HEK293 (cell line): ENCODE data around the gene CFAP221.

ENCODE experiments used
- CTCF ChIA-PET: fragments of 350-600 bp; formaldehyde crosslinking; extraction: SDS; loops from one replicate; lab custom pipeline; 2021; ENCODE audit warnings: antibody characterized with exemption; lab: Yijun Ruan, JAX
- POLR2A ChIA-PET: fragments of 300-600 bp; formaldehyde crosslinking; extraction: SDS; loops from one replicate; lab custom pipeline; 2020; ENCODE audit warnings: antibody characterized with exemption, inconsistent platforms; lab: Yijun Ruan, JAX
- H3K27ac ChIP-seq: fragments of 200-500 bp; sonication (Bioruptor generic); 2 replicates; pipeline ENCODE4 v1.5.1; 2014; ENCODE audit warnings: low read depth, low read length, control low read depth, inconsistent platforms; ENCODE audit errors: extremely low read depth
- H3K36me3 ChIP-seq, 2 experiments: fragments of 200-500 bp in 1 of 2; sonication (Bioruptor generic) in 1 of 2; 1 replicate in 1 of 2; 2 replicates in 1 of 2; pipeline ENCODE4 v1.5.1; 2014 to 2017; ENCODE audit warnings: inconsistent platforms in 2 of 2, low read length in 2 of 2; ENCODE audit not compliant: control insufficient read depth in 2 of 2, insufficient read depth in 1 of 2
- H3K4me1 ChIP-seq: fragments of 200-500 bp; sonication (Bioruptor generic); 2 replicates; pipeline ENCODE4 v1.5.1; 2014; ENCODE audit warnings: mild to moderate bottlenecking, low read length, inconsistent platforms; ENCODE audit not compliant: control insufficient read depth, insufficient read depth
- H3K4me3 ChIP-seq: 2 replicates; pipeline ENCODE4 v1.5.1; 2011; ENCODE audit warnings: low read depth, mild to moderate bottlenecking, control low read depth, low read length, moderate library complexity
- H3K9me3 ChIP-seq: fragments of 200-500 bp; sonication (Bioruptor generic); 2 replicates; pipeline ENCODE4 v1.5.1; 2014; ENCODE audit warnings: low read depth, low read length, inconsistent platforms; ENCODE audit not compliant: control insufficient read depth, insufficient read depth
- ATF2 ChIP-seq: fragments of 450-650 bp; formaldehyde crosslinking; IDR thresholded peaks from 2 replicates; pipeline ENCODE4 v1.5.1; 2016; ENCODE audit warnings: missing biosample characterization, missing genetic modification characterization, low read depth
- GLIS2 ChIP-seq: fragments of 450-650 bp; formaldehyde crosslinking; IDR thresholded peaks from 2 replicates; pipeline ENCODE4 v1.5.1; 2016; ENCODE audit warnings: missing biosample characterization, missing genetic modification characterization
- KLF1 ChIP-seq: fragments of 450-650 bp; formaldehyde crosslinking; IDR thresholded peaks from 2 replicates; pipeline ENCODE4 v1.5.1; 2016; ENCODE audit warnings: missing biosample characterization, missing genetic modification characterization
- KLF16 ChIP-seq: fragments of 450-650 bp; formaldehyde crosslinking; IDR thresholded peaks from 2 replicates; pipeline ENCODE4 v1.5.1; 2017; ENCODE audit warnings: missing biosample characterization, missing genetic modification characterization
- PRDM1 ChIP-seq: fragments of 450-650 bp; formaldehyde crosslinking; IDR thresholded peaks from 2 replicates; pipeline ENCODE4; 2016; ENCODE audit warnings: missing biosample characterization, missing genetic modification characterization
- PRDM4 ChIP-seq: fragments of 450-650 bp; formaldehyde crosslinking; IDR thresholded peaks from 2 replicates; pipeline ENCODE4 v1.5.1; 2017; ENCODE audit warnings: missing biosample characterization, missing genetic modification characterization
- SETDB1 ChIP-seq: IDR thresholded peaks from one replicate; pipeline ENCODE4 v1.6.1; 2017; ENCODE audit warnings: mild to moderate bottlenecking, low read length, moderate library complexity, mixed read lengths; ENCODE audit not compliant: insufficient read length
- YY2 ChIP-seq: fragments of 450-650 bp; formaldehyde crosslinking; IDR thresholded peaks from 2 replicates; pipeline ENCODE4 v1.5.1; 2016; ENCODE audit warnings: missing biosample characterization, missing genetic modification characterization
- ZBTB44 ChIP-seq: fragments of 450-650 bp; IDR thresholded peaks from 2 replicates; pipeline ENCODE4 v1.5.1; 2018; ENCODE audit warnings: missing biosample characterization, mild to moderate bottlenecking, missing genetic modification characterization
- ZFHX2 ChIP-seq: fragments of 450-650 bp; formaldehyde crosslinking; conservative IDR thresholded peaks from 2 replicates; pipeline ENCODE4 v1.5.1; 2016; ENCODE audit warnings: missing biosample characterization, missing genetic modification characterization
- ZNF169 ChIP-seq: fragments of 450-650 bp; formaldehyde crosslinking; IDR thresholded peaks from 2 replicates; pipeline ENCODE4 v1.5.1; 2016; ENCODE audit warnings: missing biosample characterization, missing genetic modification characterization
- ZNF174 ChIP-seq: fragments of 450-650 bp; formaldehyde crosslinking; IDR thresholded peaks from 2 replicates; pipeline ENCODE4 v1.5.0; 2017; ENCODE audit warnings: missing biosample characterization, mild to moderate bottlenecking, missing genetic modification characterization
- ZNF23 ChIP-seq: fragments of 450-650 bp; formaldehyde crosslinking; IDR thresholded peaks from 2 replicates; pipeline ENCODE4 v1.5.1; 2016; ENCODE audit warnings: missing biosample characterization, missing genetic modification characterization, borderline replicate concordance
- ZNF302 ChIP-seq: fragments of 450-650 bp; formaldehyde crosslinking; IDR thresholded peaks from 2 replicates; pipeline ENCODE4 v1.5.1; 2016; ENCODE audit warnings: missing biosample characterization, missing genetic modification characterization, low read depth
- ZNF335 ChIP-seq: fragments of 450-650 bp; formaldehyde crosslinking; conservative IDR thresholded peaks from 2 replicates; pipeline ENCODE4 v1.5.1; 2016; ENCODE audit warnings: missing biosample characterization, missing genetic modification characterization
- ZNF354C ChIP-seq: fragments of 450-650 bp; formaldehyde crosslinking; IDR thresholded peaks from 2 replicates; pipeline ENCODE4 v1.5.1; 2016; ENCODE audit warnings: missing biosample characterization, missing genetic modification characterization, low read depth, borderline replicate concordance
- ZNF416 ChIP-seq: fragments of 450-650 bp; formaldehyde crosslinking; IDR thresholded peaks from 2 replicates; pipeline ENCODE4 v1.5.1; 2016; ENCODE audit warnings: missing biosample characterization, missing genetic modification characterization
- ZNF596 ChIP-seq: fragments of 450-650 bp; IDR thresholded peaks from 2 replicates; pipeline ENCODE4 v1.5.0; 2018; ENCODE audit warnings: missing biosample characterization, mild to moderate bottlenecking, missing genetic modification characterization, moderate library complexity
- ZNF621 ChIP-seq: fragments of 450-650 bp; formaldehyde crosslinking; IDR thresholded peaks from 2 replicates; pipeline ENCODE4 v1.5.1; 2017; ENCODE audit warnings: missing biosample characterization, missing genetic modification characterization
- ZNF658 ChIP-seq: fragments of 450-650 bp; formaldehyde crosslinking; IDR thresholded peaks from 2 replicates; pipeline ENCODE4; 2016; ENCODE audit warnings: missing biosample characterization, missing genetic modification characterization
- ZNF701 ChIP-seq: fragments of 450-650 bp; formaldehyde crosslinking; IDR thresholded peaks from 2 replicates; pipeline ENCODE4 v1.5.1; 2016; ENCODE audit warnings: missing biosample characterization, missing genetic modification characterization
- ZSCAN16 ChIP-seq: fragments of 450-650 bp; formaldehyde crosslinking; IDR thresholded peaks from 2 replicates; pipeline ENCODE4 v1.5.1; 2016; ENCODE audit warnings: missing biosample characterization, missing genetic modification characterization
- TF ChIP-seq, protein P1 (sequence below): fragments of 450-650 bp; formaldehyde crosslinking; IDR thresholded peaks from 2 replicates; pipeline ENCODE4 v1.5.1; 2017; ENCODE audit warnings: missing biosample characterization, missing genetic modification characterization
- TF ChIP-seq, protein P2 (sequence below): fragments of 450-650 bp; formaldehyde crosslinking; IDR thresholded peaks from 2 replicates; pipeline ENCODE4 v1.5.1; 2016; ENCODE audit warnings: missing biosample characterization, missing genetic modification characterization
- TF ChIP-seq, protein P3 (sequence below): fragments of 450-650 bp; formaldehyde crosslinking; IDR thresholded peaks from 2 replicates; pipeline ENCODE4 v1.5.1; 2016; ENCODE audit warnings: missing biosample characterization, missing genetic modification characterization

The CFAP221 gene

DNA sequence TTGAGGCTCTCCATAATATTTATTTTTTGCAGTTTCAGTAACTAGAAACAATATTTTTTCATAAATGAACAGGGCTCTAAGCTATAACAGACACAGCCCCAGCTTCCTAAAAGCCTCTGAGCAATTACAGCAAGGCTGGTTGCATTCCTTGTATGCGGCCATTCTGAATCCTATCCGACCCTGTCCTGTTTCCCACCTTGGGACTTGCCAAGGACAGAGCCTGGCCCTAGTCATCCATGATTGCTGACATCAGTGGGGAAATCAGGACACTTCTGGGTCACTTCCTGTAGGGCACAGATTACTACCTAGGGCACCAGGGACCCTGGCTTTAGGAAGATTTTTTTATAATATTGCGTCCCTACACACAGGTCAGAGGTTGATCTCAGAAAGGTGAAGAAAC, 140.3 kb downstream of the CFAP221 start (continued):
- TF ChIP-seq PRDM4 (tag by site-specific recombination) = no peak
- TF ChIP-seq ZNF354C (tag by site-specific recombination) = no peak
- no peak for TF ChIP-seq ZNF169
- no peak for TF ChIP-seq PRDM1 (tag by site-specific recombination)
- no peak for TF ChIP-seq ATF2 (tag by site-specific recombination)
- TF ChIP-seq, protein P1, sequence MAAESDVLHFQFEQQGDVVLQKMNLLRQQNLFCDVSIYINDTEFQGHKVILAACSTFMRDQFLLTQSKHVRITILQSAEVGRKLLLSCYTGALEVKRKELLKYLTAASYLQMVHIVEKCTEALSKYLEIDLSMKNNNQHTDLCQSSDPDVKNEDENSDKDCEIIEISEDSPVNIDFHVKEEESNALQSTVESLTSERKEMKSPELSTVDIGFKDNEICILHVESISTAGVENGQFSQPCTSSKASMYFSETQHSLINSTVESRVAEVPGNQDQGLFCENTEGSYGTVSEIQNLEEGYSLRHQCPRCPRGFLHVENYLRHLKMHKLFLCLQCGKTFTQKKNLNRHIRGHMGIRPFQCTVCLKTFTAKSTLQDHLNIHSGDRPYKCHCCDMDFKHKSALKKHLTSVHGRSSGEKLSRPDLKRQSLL (tag by site-specific recombination) = no peak

DNA sequence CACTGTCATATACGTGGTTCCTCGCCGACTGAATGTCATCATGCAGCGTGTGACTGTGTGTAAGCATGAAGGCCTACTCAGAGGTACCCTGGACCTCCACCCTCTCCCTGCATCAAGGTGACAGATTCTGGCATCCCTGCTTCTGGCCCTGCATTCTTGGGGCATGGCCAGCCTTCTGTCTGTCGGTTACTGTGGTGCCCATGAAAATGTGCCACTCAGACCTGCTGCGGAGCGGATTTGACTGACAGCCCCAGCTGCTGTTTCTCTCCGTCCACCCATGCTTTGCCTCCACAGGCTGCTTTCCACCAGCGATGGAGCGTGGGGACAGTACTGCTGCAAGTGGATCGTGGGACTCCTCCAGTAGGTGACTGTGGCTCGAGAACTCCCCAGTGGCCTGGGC, 144.4 kb downstream of the CFAP221 start:
- no peak overlapping the region for H3K27ac ChIP-seq
- no peak overlapping the region for H3K4me3 ChIP-seq
- POLR2A ChIA-PET = no interaction called here
- H3K36me3 ChIP-seq = peaks cover 0 to 3% of the 10 kb centered on the region in 2 experiments; a peak in 1 of 3 replicates
- H3K9me3 ChIP-seq = no peaks in the 10 kb centered on the region
- TF ChIP-seq ZNF335 (tag by site-specific recombination) = no peak
- no peak for TF ChIP-seq ZNF701 (tag by site-specific recombination)
- TF ChIP-seq ZSCAN16 (tag by site-specific recombination) = no peak
- TF ChIP-seq ZFHX2 = no peak
- no peak for TF ChIP-seq ZBTB44 (tag by site-specific recombination)
- TF ChIP-seq, protein P2, sequence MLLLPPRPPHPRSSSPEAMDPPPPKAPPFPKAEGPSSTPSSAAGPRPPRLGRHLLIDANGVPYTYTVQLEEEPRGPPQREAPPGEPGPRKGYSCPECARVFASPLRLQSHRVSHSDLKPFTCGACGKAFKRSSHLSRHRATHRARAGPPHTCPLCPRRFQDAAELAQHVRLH (tag by site-specific recombination) = no peak
- no peak for TF ChIP-seq ZNF621 (tag by site-specific recombination)
- no peak for TF ChIP-seq ZNF174 (tag by site-specific recombination)
- no peak for TF ChIP-seq ZNF416 (tag by site-specific recombination)
- TF ChIP-seq ZNF596 (tag by site-specific recombination) = no peak
- TF ChIP-seq ZNF302 (tag by site-specific recombination) = no peak
- TF ChIP-seq SETDB1 = no peak
- TF ChIP-seq, protein P3, sequence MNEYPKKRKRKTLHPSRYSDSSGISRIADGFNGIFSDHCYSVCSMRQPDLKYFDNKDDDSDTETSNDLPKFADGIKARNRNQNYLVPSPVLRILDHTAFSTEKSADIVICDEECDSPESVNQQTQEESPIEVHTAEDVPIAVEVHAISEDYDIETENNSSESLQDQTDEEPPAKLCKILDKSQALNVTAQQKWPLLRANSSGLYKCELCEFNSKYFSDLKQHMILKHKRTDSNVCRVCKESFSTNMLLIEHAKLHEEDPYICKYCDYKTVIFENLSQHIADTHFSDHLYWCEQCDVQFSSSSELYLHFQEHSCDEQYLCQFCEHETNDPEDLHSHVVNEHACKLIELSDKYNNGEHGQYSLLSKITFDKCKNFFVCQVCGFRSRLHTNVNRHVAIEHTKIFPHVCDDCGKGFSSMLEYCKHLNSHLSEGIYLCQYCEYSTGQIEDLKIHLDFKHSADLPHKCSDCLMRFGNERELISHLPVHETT (tag by site-specific recombination) = no peak
- no peak for TF ChIP-seq ZNF658 (tag by site-specific recombination)
- no peak for TF ChIP-seq KLF16 (tag by site-specific recombination)
- no peak for TF ChIP-seq ZNF23 (tag by site-specific recombination)
- TF ChIP-seq GLIS2 = no peak
- TF ChIP-seq KLF1 (tag by site-specific recombination) = no peak
- TF ChIP-seq YY2 (tag by site-specific recombination) = no peak
- CTCF ChIA-PET = no interaction called here
- H3K4me1 ChIP-seq = peaks cover 4% of the 10 kb centered on the region
